Measurements from ENCODE around the gene KPNA1.
"Not testable (repeated sequence)": the region's sequence is repeated elsewhere in the genome, so short reads cannot be mapped to it uniquely, and the experiment has no call there.

GRCh38 chr3:122500964-122501363 lies 13.8 kb downstream of the KPNA1 start:
- TF ChIP-seq CTCF (IDR thresholded peaks at IDR 0.05); ZFX (IDR thresholded peaks at IDR 0.05; ENCODE audit: borderline replicate concordance): not testable (repeated sequence)
